Nephron (organoid): ENCODE measurements around the gene SUGP2.
A peak's percentile ranks its signal among the peaks of the same experiment; 100 is the strongest.

ENCODE experiments used
- H3K27ac Mint-ChIP-seq, 3 experiments: 2 replicates each; pipeline ENCODE4 v1.8.0; 2020; ENCODE audit warnings: mixed read lengths in 3 of 3, mild to moderate bottlenecking in 2 of 3, moderate library complexity in 1 of 3
- H3K27me3 Mint-ChIP-seq: 2 replicates; pipeline ENCODE4 v1.8.0; 2021; ENCODE audit warnings: low read depth, mild to moderate bottlenecking, moderate library complexity, mixed read lengths
- H3K36me3 Mint-ChIP-seq: 2 replicates; pipeline ENCODE4 v1.8.0; 2020; ENCODE audit warnings: low read depth, mixed read lengths
- H3K4me1 Mint-ChIP-seq: 2 replicates; pipeline ENCODE4 v1.8.0; 2020; ENCODE audit warnings: mixed read lengths
- H3K4me3 Mint-ChIP-seq, 3 experiments: 2 replicates each; pipeline ENCODE4 v1.8.0; 2020; ENCODE audit warnings: mild to moderate bottlenecking in 3 of 3, mixed read lengths in 3 of 3, moderate library complexity in 2 of 3
- H3K9me3 Mint-ChIP-seq: 2 replicates; pipeline ENCODE4 v1.8.0; 2020; ENCODE audit warnings: mixed read lengths
- CTCF ChIP-seq, 3 experiments: fragments of 200-600 bp; sonication (generic); IDR thresholded peaks; one replicate each; pipeline ENCODE4 v1.5.0; 2021; ENCODE audit warnings: antibody characterized with exemption in 3 of 3; ENCODE audit not compliant: unreplicated experiment in 3 of 3

SUGP2 gene

GRCh38 chr19:18999016-18999758, 34.1 kb downstream of the SUGP2 start:
- no peak for TF ChIP-seq CTCF (IDR thresholded peaks at IDR 0.05; ENCODE audit: unreplicated experiment in 3 of 3)
- Mint-ChIP-seq H3K9me3 (no peaks in the 10 kb centered on the region), H3K36me3 (peaks cover 45% of the 10 kb centered on the region), H3K27me3 (peaks cover 3% of the 10 kb centered on the region), H3K27ac (no peak overlapping the region), H3K4me1 (peaks cover 6% of the 10 kb centered on the region), H3K4me3 (no peak overlapping the region)

- Mint-ChIP-seq H3K9me3 (no peaks in the 10 kb centered on the region), H3K36me3 (peaks cover 48% of the 10 kb centered on the region), H3K4me3 (no peak overlapping the region), H3K27me3 (peaks cover 3% of the 10 kb centered on the region), H3K27ac (peak overlapping the region in 1 of 3 experiments; percentile 43), H3K4me1 (peaks cover 6% of the 10 kb centered on the region)
- TF ChIP-seq CTCF (IDR thresholded peaks at IDR 0.05; ENCODE audit: unreplicated experiment in 3 of 3) = no peak
Measured at GRCh38 chr19:18998276-18998675, 35.0 kb downstream of the SUGP2 start.

- Mint-ChIP-seq H3K4me1 (peaks cover 6% of the 10 kb centered on the region), H3K27me3 (peaks cover 3% of the 10 kb centered on the region), H3K9me3 (no peaks in the 10 kb centered on the region), H3K27ac (peak overlapping the region; percentile 26 to 83 (median 33)), H3K36me3 (peaks cover 46% of the 10 kb centered on the region), H3K4me3 (no peak overlapping the region)
- no peak for TF ChIP-seq CTCF (IDR thresholded peaks at IDR 0.05; ENCODE audit: unreplicated experiment in 3 of 3)
Measured at GRCh38 chr19:18996796-18997394, 36.4 kb downstream of the SUGP2 start.

GRCh38 chr19:18996351-18996750, 37.0 kb downstream of the SUGP2 start:
- no peak overlapping the region for H3K4me3 Mint-ChIP-seq
- H3K36me3 Mint-ChIP-seq = peaks cover 44% of the 10 kb centered on the region
- H3K4me1 Mint-ChIP-seq = peaks cover 6% of the 10 kb centered on the region
- TF ChIP-seq CTCF (IDR thresholded peaks at IDR 0.05; ENCODE audit: unreplicated experiment in 3 of 3) = no peak
- no peaks in the 10 kb centered on the region for H3K9me3 Mint-ChIP-seq
- H3K27ac Mint-ChIP-seq = peak overlapping the region in 2 of 3 experiments; percentile 33 to 83
- H3K27me3 Mint-ChIP-seq = peaks cover 3% of the 10 kb centered on the region

GRCh38 chr19:18995804-18996241, 37.5 kb downstream of the SUGP2 start:
- H3K9me3 Mint-ChIP-seq = no peaks in the 10 kb centered on the region
- H3K36me3 Mint-ChIP-seq = peaks cover 46% of the 10 kb centered on the region
- H3K27me3 Mint-ChIP-seq = peaks cover 3% of the 10 kb centered on the region
- peak overlapping the region; percentile 68 to 77 (median 72) for H3K27ac Mint-ChIP-seq
- H3K4me1 Mint-ChIP-seq = peaks cover 6% of the 10 kb centered on the region
- peak; percentile 50 to 66 (median 53) for TF ChIP-seq CTCF (IDR thresholded peaks at IDR 0.05; ENCODE audit: unreplicated experiment in 3 of 3)
- H3K4me3 Mint-ChIP-seq = no peak overlapping the region
